GM04504 (cell line): Measurements from ENCODE around the gene MESD.

Source experiments
- DNase-seq: peaks from one replicate; pipeline ENCODE4 v3.0.0-alpha.2; 2012; ENCODE audit warnings: low read depth

The MESD gene

GRCh38 chr15:80902298-80902801 lies 87.3 kb downstream of the MESD start:
- no peak for DNase-seq

- DNase-seq = no peak
These were observed 91.6 kb downstream of the MESD start for GRCh38 chr15:80898040-80898439.
